Upper lobe of left lung (tissue), 4 donors: ENCODE results near the gene AHCYL2.
"Not testable (repeated sequence)": the region's sequence is repeated elsewhere in the genome, so short reads cannot be mapped to it uniquely, and the experiment has no call there.

ENCODE experiments used
- CTCF ChIP-seq, 6 experiments: fragments of 450-650 bp in 4 of 6; fragments of 200-600 bp in 2 of 6; sonication (generic) in 2 of 6; IDR thresholded peaks; one replicate each; pipeline ENCODE4 v1.5.1; 2016 to 2019; ENCODE audit warnings: antibody characterized with exemption in 6 of 6
- POLR2A ChIP-seq, 4 donors: fragments of 450-650 bp; IDR thresholded peaks; one replicate each; pipeline ENCODE4 v1.5.1; 2016 to 2017; ENCODE audit warnings: antibody characterized with exemption in 4 of 4, mild to moderate bottlenecking in 2 of 4
- POLR2AphosphoS5 ChIP-seq, 2 donors: sonication (generic); formaldehyde crosslinking; IDR thresholded peaks; one replicate each; pipeline ENCODE4 v1.5.1; 2017; ENCODE audit warnings: antibody characterized with exemption in 2 of 2

GRCh38 chr7:129369447-129369846 lies 144.6 kb downstream of the AHCYL2 start:
- TF ChIP-seq POLR2AphosphoS5, POLR2A, CTCF (IDR thresholded peaks at IDR 0.05): not testable (repeated sequence)
